ENCODE results near the gene IL34.

DNA sequence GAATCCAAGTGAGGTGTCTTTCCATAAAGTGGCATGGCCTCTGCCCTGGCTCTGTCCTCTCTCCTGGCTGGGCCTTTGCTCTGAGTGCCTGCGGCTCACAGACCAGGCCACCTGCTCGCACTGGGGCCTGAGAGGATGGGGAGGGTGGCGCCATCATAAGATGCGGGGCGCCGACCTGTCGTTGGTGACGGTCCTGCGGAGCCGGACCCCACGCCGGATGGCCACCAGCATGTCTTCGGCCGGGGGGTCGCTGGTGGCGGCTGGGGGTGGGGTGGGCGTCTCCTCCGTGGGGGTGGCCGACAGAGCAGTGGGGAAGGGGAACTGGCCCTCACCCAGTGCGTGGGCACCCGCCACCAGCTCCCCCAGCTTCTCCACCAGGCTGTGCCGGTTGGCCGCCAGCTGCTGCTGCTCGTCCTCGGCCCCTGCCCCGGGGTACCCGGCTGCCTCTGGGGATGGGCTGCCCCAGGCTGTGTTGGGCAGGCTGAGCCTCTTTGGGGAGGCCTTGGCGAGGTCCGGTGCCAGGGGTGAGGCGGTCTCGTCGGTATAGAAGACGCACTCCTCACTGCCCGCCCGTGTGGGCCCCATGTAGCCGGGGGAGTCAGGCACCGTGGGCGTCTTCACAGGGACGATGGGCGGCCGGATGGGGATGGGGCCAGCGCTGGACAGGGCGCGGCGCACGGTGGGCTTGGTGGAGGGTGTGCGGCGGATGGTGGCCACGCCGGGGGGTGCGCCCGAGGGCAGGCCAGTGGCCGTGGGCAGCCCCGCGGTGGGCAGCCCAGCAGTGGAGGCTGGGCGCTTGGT is 17.4 kb downstream of the IL34 start:
- TF ChIP-seq, protein P1, sequence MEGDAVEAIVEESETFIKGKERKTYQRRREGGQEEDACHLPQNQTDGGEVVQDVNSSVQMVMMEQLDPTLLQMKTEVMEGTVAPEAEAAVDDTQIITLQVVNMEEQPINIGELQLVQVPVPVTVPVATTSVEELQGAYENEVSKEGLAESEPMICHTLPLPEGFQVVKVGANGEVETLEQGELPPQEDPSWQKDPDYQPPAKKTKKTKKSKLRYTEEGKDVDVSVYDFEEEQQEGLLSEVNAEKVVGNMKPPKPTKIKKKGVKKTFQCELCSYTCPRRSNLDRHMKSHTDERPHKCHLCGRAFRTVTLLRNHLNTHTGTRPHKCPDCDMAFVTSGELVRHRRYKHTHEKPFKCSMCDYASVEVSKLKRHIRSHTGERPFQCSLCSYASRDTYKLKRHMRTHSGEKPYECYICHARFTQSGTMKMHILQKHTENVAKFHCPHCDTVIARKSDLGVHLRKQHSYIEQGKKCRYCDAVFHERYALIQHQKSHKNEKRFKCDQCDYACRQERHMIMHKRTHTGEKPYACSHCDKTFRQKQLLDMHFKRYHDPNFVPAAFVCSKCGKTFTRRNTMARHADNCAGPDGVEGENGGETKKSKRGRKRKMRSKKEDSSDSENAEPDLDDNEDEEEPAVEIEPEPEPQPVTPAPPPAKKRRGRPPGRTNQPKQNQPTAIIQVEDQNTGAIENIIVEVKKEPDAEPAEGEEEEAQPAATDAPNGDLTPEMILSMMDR (conservative IDR thresholded peaks at IDR 0.05; ENCODE audit: low read length), result no peak
- no peak for TF ChIP-seq EZH2phosphoT487 (IDR thresholded peaks at IDR 0.05; ENCODE audit: borderline replicate concordance, low read depth, low read length)

Data from OCI-LY7 (cell line).